Right ventricle myocardium inferior (tissue), 1 donor: ENCODE results near the gene PRKAR1B. TPM values are rescaled to one million over a fixed set of nuclear protein-coding genes. Genes with fewer than 3 reads are reported as not detected.
A peak's percentile ranks its signal among the peaks of the same experiment; 100 is the strongest.
"Not testable (repeated sequence)": the region's sequence is repeated elsewhere in the genome, so short reads cannot be mapped to it uniquely, and the experiment has no call there.

Experiments
- ATAC-seq: fragments of 200-7000 bp; cut with Tn5 transposase; one replicate; pipeline ENCODE4 v1.9.1; 2020; ENCODE audit warnings: mild to moderate bottlenecking, moderate library complexity
- DNase-seq: peaks from one replicate; pipeline ENCODE4 v3.0.0; 2021; ENCODE audit errors: missing footprints
- intact Hi-C: fragments of 100-400 bp; cut with DNase I; formaldehyde crosslinking; loops from one replicate; pipeline ENCODE4 v1.11.0; 2022
- total RNA-seq: library from RNA; stranded (reverse); fragmentation: NEBNext Ultra II Directional; extraction: Animal tissue kit (Norgen Biotek cat#: 25700); gene quantifications from one replicate; pipeline ENCODE4 v1.2.1, GENCODE V29; 2021
- donor health status: DM: no; HTN: yes; CAD: no; lungs with severe emphysema.

The PRKAR1B gene
- total RNA-seq, 1 donor from 2014 or later, result 16.7 TPM

- intact Hi-C loops, result no loop called here
- no peak for DNase-seq
- no peak for ATAC-seq
Observed at GRCh38 chr7:744854-745430, 17.9 kb upstream of the PRKAR1B start.

DNA sequence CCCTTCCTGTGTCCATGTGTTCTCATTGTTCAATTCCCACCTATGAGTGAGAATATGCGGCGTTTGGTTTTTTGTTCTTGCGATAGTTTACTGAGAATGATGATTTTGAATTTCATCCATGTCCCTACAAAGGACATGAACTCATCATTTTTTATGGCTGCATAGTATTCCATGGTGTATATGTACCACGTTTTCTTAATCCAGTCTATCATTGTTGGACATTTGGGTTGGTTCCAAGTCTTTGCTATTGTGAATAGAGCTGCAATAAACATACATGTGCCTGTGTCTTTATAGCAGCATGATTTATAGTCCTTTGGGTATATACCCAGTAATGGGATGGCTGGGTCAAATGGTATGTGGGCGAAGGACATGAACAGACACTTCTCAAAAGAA is 17.0 kb upstream of the PRKAR1B start:
- ATAC-seq, intact Hi-C loops, DNase-seq: not testable (repeated sequence)

DNA sequence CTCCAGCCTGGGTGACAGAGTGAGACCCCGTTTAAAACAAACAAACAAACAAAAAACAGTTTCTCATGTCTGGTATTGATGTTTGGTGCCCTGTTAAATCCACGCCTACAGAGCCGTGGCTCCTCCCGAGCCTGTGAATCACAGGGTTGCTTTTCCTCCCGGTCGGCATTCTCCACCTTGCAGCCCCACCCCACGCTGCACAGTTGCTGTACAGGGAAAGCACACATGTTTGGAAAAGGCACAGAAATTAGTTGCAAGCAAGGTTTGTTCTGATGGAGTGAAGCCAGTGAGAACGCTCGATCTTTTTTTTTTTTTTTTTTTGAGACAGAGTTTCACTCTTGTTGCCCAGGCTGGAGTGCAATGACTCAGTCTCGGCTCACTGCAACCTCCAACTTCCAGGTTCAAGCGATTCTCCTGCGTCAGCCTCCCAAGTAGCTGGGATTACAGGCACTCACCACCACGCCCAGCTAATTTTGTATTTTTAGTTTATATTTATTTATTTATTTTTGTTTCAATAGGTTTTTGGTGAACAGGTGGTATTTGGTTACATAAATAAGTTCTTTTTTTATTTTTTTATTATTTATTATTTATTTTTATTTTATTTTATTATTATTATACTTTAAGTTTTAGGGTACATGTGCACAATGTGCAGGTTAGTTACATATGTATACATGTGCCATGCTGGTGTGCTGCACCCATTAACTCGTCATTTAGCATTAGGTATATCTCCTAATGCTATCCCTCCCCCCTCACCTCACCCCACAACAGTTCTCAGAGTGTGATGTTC is 16.5 kb upstream of the PRKAR1B start:
- DNase-seq, ATAC-seq, intact Hi-C loops: not testable (repeated sequence)

- no peak for DNase-seq
- intact Hi-C loops, result no loop called here
- ATAC-seq, result no peak
Observed at GRCh38 chr7:742791-743190, 15.7 kb upstream of the PRKAR1B start.

DNA sequence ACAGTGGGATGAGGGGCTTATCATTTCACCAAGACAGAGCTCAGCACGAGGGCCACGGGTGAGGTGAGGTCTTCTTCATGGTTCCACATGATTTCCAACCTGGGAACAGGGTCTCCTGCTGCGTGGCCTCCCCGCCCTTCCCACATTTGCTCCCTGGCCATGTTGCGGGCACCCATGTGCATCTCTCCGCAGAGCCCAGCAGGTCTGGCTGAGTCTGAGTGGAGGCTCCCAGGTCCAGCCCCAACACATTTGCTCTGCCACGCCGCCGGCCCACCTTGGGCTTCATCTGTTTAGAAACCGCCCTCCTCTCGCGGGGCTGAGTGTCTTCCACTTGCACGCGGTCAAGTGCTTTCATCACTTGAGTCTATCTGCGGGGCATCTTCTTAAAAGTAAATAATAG is 14.8 kb upstream of the PRKAR1B start:
- DNase-seq, result peak; percentile 57
- ATAC-seq, result no peak
- intact Hi-C loops, result no loop called here

- ATAC-seq (no peak), DNase-seq (no peak)
- intact Hi-C loops, result no loop called here
Observed at GRCh38 chr7:741191-741671, 14.2 kb upstream of the PRKAR1B start.

- DNase-seq, result peak; percentile 64
- intact Hi-C loops, result no loop called here
- ATAC-seq, result peak; percentile 18
Observed at GRCh38 chr7:739983-740942, 13.2 kb upstream of the PRKAR1B start.

GRCh38 chr7:739455-739982 is 12.4 kb upstream of the PRKAR1B start:
- intact Hi-C loops, result no loop called here
- no peak for ATAC-seq
- DNase-seq, result no peak

- ATAC-seq (peak; percentile 82), DNase-seq (peak; percentile 68)
- intact Hi-C loops, result no loop called here
Observed at GRCh38 chr7:738723-739454, 11.8 kb upstream of the PRKAR1B start.

DNA sequence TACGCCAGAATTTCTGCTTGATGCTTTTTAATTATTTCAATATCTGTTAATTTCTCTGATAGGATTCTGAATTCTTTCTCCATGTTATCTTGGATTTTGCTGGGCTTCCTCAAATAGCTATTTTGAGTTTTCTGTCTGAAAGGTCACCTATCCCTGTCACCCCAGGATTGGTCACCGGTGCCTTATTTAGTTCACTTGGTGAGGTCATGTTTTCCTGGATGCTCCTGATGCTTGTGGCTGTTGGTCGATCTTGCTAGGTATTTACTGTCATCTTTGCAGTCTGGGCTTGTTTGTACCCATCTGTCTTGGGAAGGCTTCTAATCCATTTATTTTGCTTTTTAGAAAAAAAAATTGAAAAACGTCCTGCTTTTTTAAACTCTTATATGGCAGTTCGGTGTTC is 11.2 kb upstream of the PRKAR1B start:
- intact Hi-C loops, result no loop called here
- DNase-seq, result no peak
- ATAC-seq, result no peak

- DNase-seq (no peak), ATAC-seq (no peak)
- intact Hi-C loops, result loop anchor here (5.0 kb wide), 2 partner anchors 37 to 93 kb away; no protein-coding TSS in a partner anchor
Observed at GRCh38 chr7:734808-735207, 7.7 kb upstream of the PRKAR1B start.

- no peak for DNase-seq
- intact Hi-C loops, result loop anchor here (5.0 kb wide), 2 partner anchors 38 to 92 kb away; no protein-coding TSS in a partner anchor
- ATAC-seq, result no peak
Observed at GRCh38 chr7:734214-734613, 7.1 kb upstream of the PRKAR1B start.

DNA sequence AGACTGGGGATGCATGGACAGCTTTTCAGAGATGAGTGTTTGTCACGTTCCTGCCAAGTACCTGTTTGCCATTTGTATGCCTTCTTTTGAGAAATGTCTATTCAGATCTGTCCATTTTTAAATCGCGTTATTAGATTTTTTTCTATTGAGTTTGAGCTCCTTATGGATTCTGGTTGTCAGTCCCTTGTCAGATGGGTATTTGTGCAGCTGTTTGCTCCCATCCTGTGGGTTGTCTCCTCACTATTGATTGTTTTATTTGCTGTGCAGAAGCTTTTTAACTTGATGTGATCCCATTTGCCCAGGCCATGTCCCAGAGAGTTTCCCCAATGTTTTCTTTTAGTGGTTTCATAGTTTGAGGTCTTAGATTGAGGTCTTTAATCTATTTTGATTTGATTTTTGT is 5.5 kb upstream of the PRKAR1B start:
- no peak for ATAC-seq
- DNase-seq, result no peak
- intact Hi-C loops, result loop anchor here (1.0 to 5.0 kb wide), 4 partner anchors 40 to 400 kb away; no protein-coding TSS in a partner anchor

DNA sequence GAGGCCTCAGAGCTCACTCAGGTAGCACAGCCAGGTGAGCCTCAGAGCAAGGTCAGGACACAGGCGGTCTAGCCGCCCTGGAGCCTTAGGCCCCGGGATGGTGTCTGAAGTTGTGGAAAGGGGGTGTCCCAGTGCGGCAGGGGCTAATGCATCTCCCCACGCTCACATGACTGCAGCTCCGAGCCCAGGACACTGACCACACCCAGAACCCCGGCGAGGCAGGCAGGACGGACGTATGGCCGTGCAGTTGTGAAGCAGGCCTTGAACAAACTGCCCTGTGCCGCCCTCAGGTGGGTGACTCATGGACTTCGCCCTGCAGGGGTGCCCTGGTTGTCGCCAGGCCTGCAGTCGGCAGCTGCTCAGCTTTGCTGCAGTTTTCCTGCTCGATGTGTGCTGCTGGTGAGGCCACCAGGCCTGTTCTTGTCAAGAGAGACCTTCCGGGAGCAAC is 5.0 kb upstream of the PRKAR1B start:
- DNase-seq (peak; percentile 75), ATAC-seq (peak; percentile 81)
- intact Hi-C loops, result loop anchor here (1.0 to 5.0 kb wide), 4 partner anchors 40 to 399 kb away; no protein-coding TSS in a partner anchor

DNA sequence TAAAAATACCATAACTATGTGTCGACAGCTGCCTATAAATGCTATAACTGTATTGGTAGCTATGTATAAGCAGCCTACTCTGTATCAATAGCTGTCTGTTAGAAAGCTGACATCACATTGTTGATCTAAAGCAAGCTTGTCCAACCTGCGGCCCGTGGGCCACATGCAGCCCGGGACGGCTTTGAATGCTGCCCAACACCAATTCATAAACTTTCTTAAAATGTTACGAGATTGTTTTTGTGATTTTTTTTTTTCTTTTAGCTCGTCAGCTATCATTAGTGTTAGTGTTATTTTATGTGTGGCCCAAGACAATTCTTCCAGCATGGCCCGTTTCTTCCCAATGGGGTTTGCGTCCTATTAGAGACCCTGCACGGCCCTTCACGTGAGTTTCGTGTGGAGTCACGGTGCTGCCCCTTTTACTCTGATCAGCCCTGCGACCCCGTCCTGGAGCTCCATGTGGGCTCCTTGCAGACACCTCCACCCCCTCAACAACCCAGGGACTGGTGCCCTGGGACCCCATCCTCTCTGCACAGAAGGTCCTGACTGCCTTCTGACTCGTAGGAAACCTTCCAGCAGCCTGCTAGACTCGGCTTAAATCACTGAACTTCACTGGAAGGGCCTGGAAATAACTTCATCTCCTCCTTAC is 4.5 kb upstream of the PRKAR1B start:
- DNase-seq, result peak; percentile 59
- intact Hi-C loops, result loop anchor here (1.0 to 5.0 kb wide), 4 partner anchors 41 to 399 kb away; no protein-coding TSS in a partner anchor
- no peak for ATAC-seq

DNA sequence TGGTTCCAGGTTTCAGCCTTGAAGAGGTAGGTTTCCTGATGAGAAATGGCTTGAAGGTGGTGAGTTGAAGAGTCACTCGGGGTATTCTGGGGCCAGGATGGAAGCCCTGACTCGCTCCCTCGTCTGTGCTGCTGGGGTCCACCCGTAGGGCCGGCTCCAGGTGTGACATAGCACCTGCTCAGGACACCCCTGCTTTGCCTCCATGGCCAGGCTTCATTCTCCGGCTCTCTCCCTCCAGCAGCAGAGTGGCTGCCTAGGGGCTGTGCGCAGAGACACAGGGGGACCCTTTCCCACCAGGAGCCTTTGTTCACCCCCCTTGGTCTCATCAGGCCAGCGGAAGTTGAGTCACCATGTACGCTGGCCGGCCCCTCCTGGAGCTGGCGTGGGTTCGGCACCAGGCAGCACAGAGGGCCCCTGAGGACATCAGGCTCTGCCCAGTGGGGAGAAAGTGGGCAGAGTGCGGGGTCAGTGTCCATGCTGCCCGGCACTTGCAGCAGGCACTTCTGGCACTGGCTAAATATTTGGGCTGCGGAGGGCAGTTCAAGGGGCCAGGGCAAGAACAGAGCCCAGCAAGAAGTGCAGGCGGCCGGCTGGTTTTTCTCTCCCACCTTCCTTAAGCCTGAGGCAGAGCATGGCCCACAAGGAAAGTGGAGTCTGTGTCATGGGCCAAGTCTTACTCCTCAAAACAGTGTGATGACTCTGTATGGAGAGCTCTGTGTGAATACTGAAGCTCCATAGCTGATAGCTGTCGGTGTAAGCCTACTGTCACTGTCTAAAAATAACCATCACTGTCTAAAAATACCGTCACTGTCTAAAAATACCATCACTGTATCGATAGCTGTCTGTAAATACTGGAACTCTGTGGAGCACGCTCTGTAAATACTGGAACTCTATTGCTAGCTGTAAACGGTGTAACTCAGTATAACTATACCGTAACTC is 3.7 kb upstream of the PRKAR1B start:
- peak; percentile 74 for ATAC-seq
- intact Hi-C loops, result loop anchor here (5.0 kb wide), 2 partner anchors 42 to 88 kb away; no protein-coding TSS in a partner anchor
- no peak for DNase-seq
